GM10248 (cell line): ENCODE results near the gene AUP1.
A peak's percentile ranks its signal among the peaks of the same experiment; 100 is the strongest.

ENCODE experiments used
- CTCF ChIA-PET: fragments of 300-600 bp; sonication (Branson Sonifier 250); formaldehyde crosslinking; extraction: SDS; loops from one replicate; lab custom pipeline; 2021; ENCODE audit warnings: antibody characterized with exemption; lab: Yijun Ruan, JAX
- POLR2A ChIA-PET: fragments of 350-650 bp; sonication (Branson Sonifier 250); formaldehyde crosslinking; extraction: SDS; loops from one replicate; lab custom pipeline; 2020; ENCODE audit warnings: antibody characterized with exemption; lab: Yijun Ruan, JAX
- DNase-seq: peaks from one replicate; pipeline ENCODE4 v3.0.0; 2012; ENCODE audit errors: extremely low spot score
- CTCF ChIP-seq: IDR thresholded peaks from 2 replicates; pipeline ENCODE4 v1.5.1; 2012; ENCODE audit warnings: mild to moderate bottlenecking, low read depth; ENCODE audit errors: extremely low read depth, missing control alignments, control extremely low read depth

Gene AUP1

GRCh38 chr2:74575320-74575719 lies 45.8 kb upstream of the AUP1 start:
- TF ChIP-seq CTCF, result no peak
- DNase-seq, result no peak
- ChIA-PET POLR2A (no interaction called here), CTCF (interaction anchor here (1.2 to 11.2 kb wide), 8 partner anchors 8 to 118 kb away, joined by 3 to 188 read pairs (median 12); partner anchors contain the start of genes CCDC142, TTC31 and WBP1)

GRCh38 chr2:74573747-74574562 lies 44.4 kb upstream of the AUP1 start:
- DNase-seq, result peak; percentile 40
- no peak for TF ChIP-seq CTCF
- ChIA-PET POLR2A (no interaction called here), CTCF (interaction anchor here (1.4 to 11.2 kb wide), 8 partner anchors 13 to 117 kb away, joined by 3 to 188 read pairs (median 5); partner anchors contain the start of genes CCDC142, TTC31 and WBP1)

GRCh38 chr2:74572178-74572925 lies 42.8 kb upstream of the AUP1 start:
- POLR2A ChIA-PET, result no interaction called here

GRCh38 chr2:74571058-74571457 lies 41.6 kb upstream of the AUP1 start:
- ChIA-PET CTCF (interaction anchor here (1.2 to 11.2 kb wide), 9 partner anchors 9 to 89 kb away, joined by 3 to 188 read pairs (median 4); partner anchors contain the start of genes CCDC142 and TTC31), POLR2A (no interaction called here)

More at GRCh38 chr2:74572178-74572925, 42.8 kb upstream of the AUP1 start:
- peak; percentile 35 for TF ChIP-seq CTCF
- CTCF ChIA-PET, result interaction anchor here (0.6 to 11.2 kb wide), 10 partner anchors 8 to 181 kb away, joined by 3 to 188 read pairs (median 4); partner anchors contain the start of genes CCDC142 and TTC31
- no peak for DNase-seq

GRCh38 chr2:74569686-74570085 lies 40.2 kb upstream of the AUP1 start:
- no peak for DNase-seq
- CTCF ChIA-PET, result interaction anchor here (0.6 to 4.2 kb wide), 5 partner anchors 8 to 87 kb away, joined by 3 to 39 read pairs (median 4); partner anchors contain the start of genes CCDC142 and TTC31
- POLR2A ChIA-PET, result no interaction called here
- TF ChIP-seq CTCF, result no peak

More at GRCh38 chr2:74571058-74571457, 41.6 kb upstream of the AUP1 start:
- TF ChIP-seq CTCF, result no peak
- peak; percentile 70 for DNase-seq

GRCh38 chr2:74567881-74568280 lies 38.4 kb upstream of the AUP1 start:
- no peak for DNase-seq
- POLR2A ChIA-PET, result no interaction called here
- TF ChIP-seq CTCF, result no peak
- CTCF ChIA-PET, result interaction anchor here (1.4 to 4.2 kb wide), 6 partner anchors 10 to 93 kb away, joined by 4 to 39 read pairs (median 7); no protein-coding TSS in a partner anchor
